SK-N-SH treated with all-trans-retinoic acid at 6 μM for 48 hours (cell line): Measurements from ENCODE around the gene CFDP1.

Source experiments
- ARNTL ChIP-seq: fragments of 450-650 bp; formaldehyde crosslinking; IDR thresholded peaks from 2 replicates; pipeline ENCODE4 v1.5.0; 2020; ENCODE audit warnings: low read depth, mild to moderate bottlenecking, moderate library complexity, borderline replicate concordance
- CREB5 ChIP-seq: fragments of 250-450 bp; sonication (Bioruptor Pico); IDR thresholded peaks from 2 replicates; pipeline ENCODE4 v1.5.1; 2020; ENCODE audit warnings: low read depth, mild to moderate bottlenecking, moderate library complexity
- CSRNP3 ChIP-seq: fragments of 250-450 bp; sonication (Bioruptor Pico); IDR thresholded peaks from 2 replicates; pipeline ENCODE4 v1.5.1; 2021; ENCODE audit warnings: mild to moderate bottlenecking, moderate library complexity
- ESRRG ChIP-seq: fragments of 250-450 bp; sonication (Bioruptor Pico); IDR thresholded peaks from 2 replicates; pipeline ENCODE4 v1.6.1; 2021; ENCODE audit warnings: mild to moderate bottlenecking
- ISL1 ChIP-seq: fragments of 250-450 bp; sonication (Bioruptor Pico); IDR thresholded peaks from 2 replicates; pipeline ENCODE4 v2.1.2; 2022; ENCODE audit warnings: mild to moderate bottlenecking, moderate library complexity
- PATZ1 ChIP-seq: fragments of 250-450 bp; sonication (Bioruptor Pico); IDR thresholded peaks from 2 replicates; pipeline ENCODE4 v1.8.0; 2020; ENCODE audit warnings: mild to moderate bottlenecking, moderate library complexity, borderline replicate concordance
- PPARA ChIP-seq: fragments of 250-450 bp; sonication (Bioruptor Pico); IDR thresholded peaks from 2 replicates; pipeline ENCODE4 v1.5.0; 2020; ENCODE audit warnings: mild to moderate bottlenecking, borderline replicate concordance
- SNAI2 ChIP-seq: fragments of 250-450 bp; sonication (Bioruptor Pico); IDR thresholded peaks from 2 replicates; pipeline ENCODE4 v1.5.0; 2020; ENCODE audit warnings: mild to moderate bottlenecking, moderate library complexity
- TOX ChIP-seq: fragments of 250-450 bp; sonication (Bioruptor Pico); IDR thresholded peaks from 2 replicates; pipeline ENCODE4 v1.8.0; 2021; ENCODE audit warnings: mild to moderate bottlenecking, moderate library complexity, borderline replicate concordance
- ZNF70 ChIP-seq: fragments of 450-650 bp; formaldehyde crosslinking; IDR thresholded peaks from 2 replicates; pipeline ENCODE4 v1.5.0; 2020; ENCODE audit warnings: mild to moderate bottlenecking, moderate library complexity

GRCh38 chr16:75456971-75457370 lies 23.7 kb upstream of the CFDP1 start:
- no peak for TF ChIP-seq ESRRG (CRISPR knock-in tag)
- TF ChIP-seq PATZ1 = no peak
- TF ChIP-seq ARNTL (CRISPR knock-in tag) = no peak
- no peak for TF ChIP-seq PPARA (CRISPR knock-in tag)
- TF ChIP-seq ISL1 = no peak
- no peak for TF ChIP-seq CREB5 (CRISPR knock-in tag)
- TF ChIP-seq SNAI2 = no peak
- no peak for TF ChIP-seq TOX
- TF ChIP-seq CSRNP3 = no peak
- no peak for TF ChIP-seq ZNF70 (CRISPR knock-in tag)
